HEK293 (cell line): ENCODE data around the gene ERRFI1.

Source experiments
- CTCF ChIA-PET: fragments of 350-600 bp; formaldehyde crosslinking; extraction: SDS; loops from one replicate; lab custom pipeline; 2021; ENCODE audit warnings: antibody characterized with exemption; lab: Yijun Ruan, JAX
- POLR2A ChIA-PET: fragments of 300-600 bp; formaldehyde crosslinking; extraction: SDS; loops from one replicate; lab custom pipeline; 2020; ENCODE audit warnings: antibody characterized with exemption, inconsistent platforms; lab: Yijun Ruan, JAX
- H3K27ac ChIP-seq: fragments of 200-500 bp; sonication (Bioruptor generic); 2 replicates; pipeline ENCODE4 v1.5.1; 2014; ENCODE audit warnings: low read depth, low read length, control low read depth, inconsistent platforms; ENCODE audit errors: extremely low read depth
- H3K36me3 ChIP-seq, 2 experiments: fragments of 200-500 bp in 1 of 2; sonication (Bioruptor generic) in 1 of 2; 1 replicate in 1 of 2; 2 replicates in 1 of 2; pipeline ENCODE4 v1.5.1; 2014 to 2017; ENCODE audit warnings: inconsistent platforms in 2 of 2, low read length in 2 of 2; ENCODE audit not compliant: control insufficient read depth in 2 of 2, insufficient read depth in 1 of 2
- H3K4me1 ChIP-seq: fragments of 200-500 bp; sonication (Bioruptor generic); 2 replicates; pipeline ENCODE4 v1.5.1; 2014; ENCODE audit warnings: mild to moderate bottlenecking, low read length, inconsistent platforms; ENCODE audit not compliant: control insufficient read depth, insufficient read depth
- H3K4me3 ChIP-seq: 2 replicates; pipeline ENCODE4 v1.5.1; 2011; ENCODE audit warnings: low read depth, mild to moderate bottlenecking, control low read depth, low read length, moderate library complexity
- H3K9me3 ChIP-seq: fragments of 200-500 bp; sonication (Bioruptor generic); 2 replicates; pipeline ENCODE4 v1.5.1; 2014; ENCODE audit warnings: low read depth, low read length, inconsistent platforms; ENCODE audit not compliant: control insufficient read depth, insufficient read depth
- EGR2 ChIP-seq: fragments of 450-650 bp; formaldehyde crosslinking; IDR thresholded peaks from 2 replicates; pipeline ENCODE4 v1.5.1; 2016; ENCODE audit warnings: low read depth, missing biosample characterization, missing genetic modification characterization
- GLI4 ChIP-seq: fragments of 450-650 bp; formaldehyde crosslinking; IDR thresholded peaks from 2 replicates; pipeline ENCODE4 v1.5.1; 2016; ENCODE audit warnings: missing biosample characterization, missing genetic modification characterization
- MZF1 ChIP-seq: fragments of 450-650 bp; formaldehyde crosslinking; IDR thresholded peaks from 2 replicates; pipeline ENCODE4 v1.5.1; 2017; ENCODE audit warnings: missing biosample characterization, missing genetic modification characterization, borderline replicate concordance
- SCRT1 ChIP-seq: fragments of 450-650 bp; formaldehyde crosslinking; IDR thresholded peaks from 2 replicates; pipeline ENCODE4 v1.5.1; 2016; ENCODE audit warnings: missing biosample characterization, missing genetic modification characterization, borderline replicate concordance
- SP7 ChIP-seq: fragments of 450-650 bp; formaldehyde crosslinking; IDR thresholded peaks from 2 replicates; pipeline ENCODE4 v1.5.1; 2016; ENCODE audit warnings: missing biosample characterization, missing genetic modification characterization
- ZBTB1 ChIP-seq: fragments of 450-650 bp; formaldehyde crosslinking; IDR thresholded peaks from 2 replicates; pipeline ENCODE4 v1.5.1; 2016; ENCODE audit warnings: missing biosample characterization, missing genetic modification characterization
- ZBTB17 ChIP-seq: fragments of 450-650 bp; formaldehyde crosslinking; IDR thresholded peaks from 2 replicates; pipeline ENCODE4 v1.5.1; 2016; ENCODE audit warnings: missing biosample characterization, missing genetic modification characterization
- ZBTB7A ChIP-seq: fragments of 450-650 bp; formaldehyde crosslinking; IDR thresholded peaks from 2 replicates; pipeline ENCODE4 v1.5.1; 2016; ENCODE audit warnings: low read depth, missing biosample characterization, missing genetic modification characterization
- ZNF2 ChIP-seq: fragments of 450-650 bp; formaldehyde crosslinking; IDR thresholded peaks from 2 replicates; pipeline ENCODE4 v1.5.1; 2016; ENCODE audit warnings: missing biosample characterization, missing genetic modification characterization
- ZNF202 ChIP-seq: fragments of 450-650 bp; formaldehyde crosslinking; IDR thresholded peaks from 2 replicates; pipeline ENCODE4 v1.5.1; 2016; ENCODE audit warnings: missing biosample characterization, missing genetic modification characterization, borderline replicate concordance
- ZNF211 ChIP-seq: fragments of 450-650 bp; formaldehyde crosslinking; IDR thresholded peaks from 2 replicates; pipeline ENCODE4 v1.5.1; 2016; ENCODE audit warnings: low read depth, missing biosample characterization, missing genetic modification characterization
- ZNF530 ChIP-seq: fragments of 450-650 bp; formaldehyde crosslinking; IDR thresholded peaks from 2 replicates; pipeline ENCODE4 v1.5.1; 2016; ENCODE audit warnings: low read depth, missing biosample characterization, missing genetic modification characterization
- ZNF548 ChIP-seq: fragments of 450-650 bp; formaldehyde crosslinking; IDR thresholded peaks from 2 replicates; pipeline ENCODE4 v1.5.1; 2016; ENCODE audit warnings: missing biosample characterization, missing genetic modification characterization
- ZNF654 ChIP-seq: fragments of 450-650 bp; formaldehyde crosslinking; IDR thresholded peaks from 2 replicates; pipeline ENCODE4 v1.5.1; 2016; ENCODE audit warnings: low read depth, missing biosample characterization, missing genetic modification characterization
- ZNF747 ChIP-seq: fragments of 450-650 bp; formaldehyde crosslinking; IDR thresholded peaks from 2 replicates; pipeline ENCODE4 v1.5.1; 2016; ENCODE audit warnings: missing biosample characterization, missing genetic modification characterization
- TF ChIP-seq, protein P1 (sequence below): fragments of 450-650 bp; formaldehyde crosslinking; IDR thresholded peaks from 2 replicates; pipeline ENCODE4 v1.5.1; 2017; ENCODE audit warnings: missing biosample characterization, mild to moderate bottlenecking, missing genetic modification characterization, moderate library complexity
- TF ChIP-seq, protein P2 (sequence below): fragments of 450-650 bp; formaldehyde crosslinking; conservative IDR thresholded peaks from 2 replicates; pipeline ENCODE4 v1.5.1; 2016; ENCODE audit warnings: low read depth, missing biosample characterization, missing genetic modification characterization

Gene ERRFI1

DNA sequence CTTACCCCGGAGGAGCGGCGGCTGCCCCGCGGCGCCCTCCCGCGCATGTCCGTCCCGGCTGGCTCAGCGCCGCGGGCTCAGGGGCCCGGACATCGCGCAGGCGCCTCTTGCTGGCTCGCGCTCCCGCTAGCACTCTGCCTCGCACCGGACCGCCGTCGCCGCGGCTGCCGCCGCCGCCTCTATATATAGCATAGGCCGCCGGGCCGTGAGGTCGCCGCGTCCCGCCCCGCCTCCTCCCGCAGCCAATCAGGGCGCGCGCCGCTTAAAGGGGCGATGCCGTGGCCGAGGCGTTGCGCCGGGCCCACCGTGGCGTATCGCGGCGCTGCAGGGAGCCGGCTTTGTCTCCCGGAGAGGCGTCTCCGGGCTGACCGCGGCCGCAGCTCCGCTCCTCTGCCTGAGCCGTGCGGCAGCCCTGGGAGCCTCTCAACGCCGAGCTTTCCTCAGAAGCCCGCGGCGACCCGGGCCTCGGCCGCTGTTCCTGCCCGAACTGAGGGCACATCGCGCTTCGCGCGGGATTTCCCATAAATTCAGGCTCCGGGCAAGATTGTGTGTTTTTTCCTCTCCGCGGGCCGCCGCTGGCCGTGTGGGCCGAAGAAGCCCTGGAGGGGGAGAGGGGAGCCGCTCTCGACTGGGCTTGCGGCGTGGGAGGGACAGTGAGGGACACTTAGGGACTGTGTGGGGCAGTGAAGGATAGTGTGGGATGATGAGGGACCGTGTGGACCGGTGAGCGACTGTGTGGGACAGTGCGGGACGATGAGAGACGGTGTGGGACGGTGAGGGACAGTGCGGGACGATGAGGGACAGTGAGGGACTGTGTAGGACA is at the start of gene ERRFI1 (continued):
- TF ChIP-seq SCRT1 (peak; percentile 42; the same call in 1 of the 2 replicates), GLI4 (tag by site-specific recombination) (peak; percentile 85), EGR2 (tag by site-specific recombination) (peak; percentile 97), ZBTB1 (no peak), ZNF211 (tag by site-specific recombination) (no peak), ZNF2 (peak; percentile 48), ZNF747 (no peak), ZBTB17 (tag by site-specific recombination) (peak; percentile 60; the same call in 1 of the 2 replicates), SP7 (tag by site-specific recombination) (peak; percentile 53; the same call in 1 of the 2 replicates), ZNF548 (tag by site-specific recombination) (no peak), MZF1 (tag by site-specific recombination) (no peak), ZBTB7A (tag by site-specific recombination) (no peak), ZNF202 (no peak)
- TF ChIP-seq, protein P1, sequence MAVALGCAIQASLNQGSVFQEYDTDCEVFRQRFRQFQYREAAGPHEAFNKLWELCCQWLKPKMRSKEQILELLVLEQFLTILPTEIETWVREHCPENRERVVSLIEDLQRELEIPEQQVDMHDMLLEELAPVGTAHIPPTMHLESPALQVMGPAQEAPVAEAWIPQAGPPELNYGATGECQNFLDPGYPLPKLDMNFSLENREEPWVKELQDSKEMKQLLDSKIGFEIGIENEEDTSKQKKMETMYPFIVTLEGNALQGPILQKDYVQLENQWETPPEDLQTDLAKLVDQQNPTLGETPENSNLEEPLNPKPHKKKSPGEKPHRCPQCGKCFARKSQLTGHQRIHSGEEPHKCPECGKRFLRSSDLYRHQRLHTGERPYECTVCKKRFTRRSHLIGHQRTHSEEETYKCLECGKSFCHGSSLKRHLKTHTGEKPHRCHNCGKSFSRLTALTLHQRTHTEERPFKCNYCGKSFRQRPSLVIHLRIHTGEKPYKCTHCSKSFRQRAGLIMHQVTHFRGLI = peak; percentile 30; the same call in 1 of the 2 replicates
- TF ChIP-seq, protein P2, sequence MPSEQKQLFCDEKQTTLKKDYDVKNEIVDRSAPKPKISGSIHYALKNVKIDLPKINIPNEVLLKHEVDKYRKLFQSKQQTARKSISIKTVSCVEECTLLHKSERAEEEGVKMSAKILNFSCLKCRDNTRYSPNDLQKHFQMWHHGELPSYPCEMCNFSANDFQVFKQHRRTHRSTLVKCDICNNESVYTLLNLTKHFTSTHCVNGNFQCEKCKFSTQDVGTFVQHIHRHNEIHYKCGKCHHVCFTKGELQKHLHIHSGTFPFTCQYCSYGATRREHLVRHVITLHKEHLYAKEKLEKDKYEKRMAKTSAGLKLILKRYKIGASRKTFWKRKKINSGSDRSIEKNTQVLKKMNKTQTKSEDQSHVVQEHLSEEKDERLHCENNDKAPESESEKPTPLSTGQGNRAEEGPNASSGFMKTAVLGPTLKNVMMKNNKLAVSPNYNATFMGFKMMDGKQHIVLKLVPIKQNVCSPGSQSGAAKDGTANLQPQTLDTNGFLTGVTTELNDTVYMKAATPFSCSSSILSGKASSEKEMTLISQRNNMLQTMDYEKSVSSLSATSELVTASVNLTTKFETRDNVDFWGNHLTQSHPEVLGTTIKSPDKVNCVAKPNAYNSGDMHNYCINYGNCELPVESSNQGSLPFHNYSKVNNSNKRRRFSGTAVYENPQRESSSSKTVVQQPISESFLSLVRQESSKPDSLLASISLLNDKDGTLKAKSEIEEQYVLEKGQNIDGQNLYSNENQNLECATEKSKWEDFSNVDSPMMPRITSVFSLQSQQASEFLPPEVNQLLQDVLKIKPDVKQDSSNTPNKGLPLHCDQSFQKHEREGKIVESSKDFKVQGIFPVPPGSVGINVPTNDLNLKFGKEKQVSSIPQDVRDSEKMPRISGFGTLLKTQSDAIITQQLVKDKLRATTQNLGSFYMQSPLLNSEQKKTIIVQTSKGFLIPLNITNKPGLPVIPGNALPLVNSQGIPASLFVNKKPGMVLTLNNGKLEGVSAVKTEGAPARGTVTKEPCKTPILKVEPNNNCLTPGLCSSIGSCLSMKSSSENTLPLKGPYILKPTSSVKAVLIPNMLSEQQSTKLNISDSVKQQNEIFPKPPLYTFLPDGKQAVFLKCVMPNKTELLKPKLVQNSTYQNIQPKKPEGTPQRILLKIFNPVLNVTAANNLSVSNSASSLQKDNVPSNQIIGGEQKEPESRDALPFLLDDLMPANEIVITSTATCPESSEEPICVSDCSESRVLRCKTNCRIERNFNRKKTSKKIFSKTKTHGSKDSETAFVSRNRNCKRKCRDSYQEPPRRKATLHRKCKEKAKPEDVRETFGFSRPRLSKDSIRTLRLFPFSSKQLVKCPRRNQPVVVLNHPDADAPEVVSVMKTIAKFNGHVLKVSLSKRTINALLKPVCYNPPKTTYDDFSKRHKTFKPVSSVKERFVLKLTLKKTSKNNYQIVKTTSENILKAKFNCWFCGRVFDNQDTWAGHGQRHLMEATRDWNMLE (tag by site-specific recombination) = no peak

DNA sequence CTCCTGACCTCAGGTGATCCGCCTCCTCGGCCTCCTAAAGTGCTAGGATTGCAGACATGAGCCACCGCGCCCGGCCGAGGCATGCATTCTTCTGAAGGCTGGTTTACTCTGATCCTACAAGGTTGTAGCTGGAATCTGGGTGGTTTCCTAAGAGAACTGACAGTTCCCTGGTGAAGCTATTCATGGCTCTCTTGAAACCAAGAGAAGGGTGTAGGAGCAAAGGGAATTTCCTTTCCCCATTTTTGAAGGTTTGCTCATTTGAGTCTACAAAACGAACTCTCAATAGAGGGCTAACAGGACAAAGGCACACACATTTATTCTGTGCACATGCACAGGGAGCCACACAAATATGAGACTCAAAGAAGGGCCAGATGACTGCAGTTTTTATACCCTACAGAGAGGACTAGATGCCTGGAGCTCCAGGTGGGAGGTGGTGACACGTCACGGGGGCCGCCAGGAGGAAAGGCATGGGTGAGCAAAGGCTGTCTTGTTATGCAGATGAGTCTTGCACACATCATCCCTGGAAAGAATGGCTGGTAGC is 49.5 kb upstream of the ERRFI1 start:
- Histone ChIP-seq H3K27ac (no peak overlapping the region), H3K4me3 (no peak overlapping the region), H3K4me1 (peaks cover 12% of the 10 kb centered on the region), H3K36me3 (no peaks in the 10 kb centered on the region), H3K9me3 (no peaks in the 10 kb centered on the region)
- POLR2A ChIA-PET = no interaction called here
- no peak for TF ChIP-seq ZNF654 (tag by site-specific recombination)
- TF ChIP-seq ZNF530 (tag by site-specific recombination) = peak; percentile 95
- CTCF ChIA-PET = interaction anchor here (0.6 to 1.3 kb wide), 3 partner anchors 60 to 355 kb away, joined by 3 to 4 read pairs (median 4); no protein-coding TSS in a partner anchor
